ENCODE results near the gene DNTT. TPM values are rescaled to one million over a fixed set of nuclear protein-coding genes. Genes with fewer than 3 reads are reported as not detected.

Gene DNTT
- total RNA-seq, 4 donors from 2014 or later, result not detected

Other genes starting within 250 kb of the DNTT start
- gene ZNF518A, start 174.1 kb upstream of the DNTT start, total RNA-seq, result 10 to 100 TPM in 1 of 4 donors, 1 to 10 TPM in 3; 6.7 to 12.1 (median 8.3) TPM
- gene BLNK, start 32.9 kb upstream of the DNTT start, total RNA-seq, result 10 to 100 TPM in 2 of 4 donors, 1 to 10 TPM in 2; 2.4 to 13.3 (median 7.7) TPM
- gene OPALIN, start 54.6 kb downstream of the DNTT start, total RNA-seq, result not detected
- gene TLL2, start 209.5 kb downstream of the DNTT start, total RNA-seq, result under 1 TPM in 2 of 4 donors, not detected in 2; 0.39 to 0.94 TPM

Data from lower leg skin (tissue), 4 donors.